RWPE1 (cell line): ENCODE measurements around the gene GNB1L.
"Not testable (repeated sequence)": the region's sequence is repeated elsewhere in the genome, so short reads cannot be mapped to it uniquely, and the experiment has no call there.

Experiments
- CTCF ChIA-PET: fragments of 350-600 bp; sonication (Branson Sonifier 250); formaldehyde crosslinking; extraction: SDS; loops from one replicate; lab custom pipeline; 2021; lab: Yijun Ruan, JAX
- POLR2A ChIA-PET: fragments of 400-600 bp; formaldehyde crosslinking; extraction: SDS; loops from one replicate; lab custom pipeline; 2020; ENCODE audit warnings: antibody characterized with exemption; ENCODE audit not compliant: low non-redundant PET; lab: Yijun Ruan, JAX
- DNase-seq: peaks from one replicate; pipeline ENCODE4 v3.0.0; 2012; ENCODE audit warnings: low spot score
- H3K27ac ChIP-seq: fragments of 450-650 bp; 2 replicates; pipeline ENCODE4 v1.5.1; 2017
- TF ChIP-seq, protein P1 (sequence below): fragments of 450-650 bp; conservative IDR thresholded peaks from 2 replicates; pipeline ENCODE4 v1.5.1; 2017; ENCODE audit warnings: low read depth, mild to moderate bottlenecking

Gene GNB1L

DNA sequence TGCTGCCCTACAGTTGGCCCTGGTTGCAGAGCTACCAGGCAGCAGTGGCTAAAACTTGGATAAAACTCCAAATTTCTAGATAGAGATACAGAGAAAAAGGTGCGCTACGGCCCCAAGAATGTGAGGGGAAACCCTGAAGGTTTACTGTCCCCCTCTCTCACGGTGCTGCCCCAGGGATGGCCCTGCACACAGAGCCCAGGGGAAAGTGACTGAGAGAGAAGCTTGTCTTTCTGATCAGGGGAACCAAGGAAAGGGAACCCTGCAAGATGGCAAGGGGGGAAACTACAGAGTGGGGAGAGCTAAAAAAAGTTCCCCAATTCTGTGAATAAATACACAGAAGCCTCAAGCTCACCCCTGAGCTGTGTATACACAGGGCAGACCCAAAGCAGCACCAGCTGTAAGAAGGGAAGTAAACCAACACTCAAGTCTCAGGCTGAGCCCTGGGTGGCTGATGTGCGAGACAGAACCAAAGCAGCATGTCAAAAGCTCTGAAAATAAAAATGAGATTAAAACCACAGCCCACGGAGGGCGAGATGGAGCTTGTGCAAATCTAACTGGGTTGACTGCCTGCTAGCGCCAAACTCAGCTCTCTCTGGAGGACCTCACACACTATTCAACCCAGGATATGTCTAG lies 22.1 kb downstream of the GNB1L start:
- TF ChIP-seq, protein P1, sequence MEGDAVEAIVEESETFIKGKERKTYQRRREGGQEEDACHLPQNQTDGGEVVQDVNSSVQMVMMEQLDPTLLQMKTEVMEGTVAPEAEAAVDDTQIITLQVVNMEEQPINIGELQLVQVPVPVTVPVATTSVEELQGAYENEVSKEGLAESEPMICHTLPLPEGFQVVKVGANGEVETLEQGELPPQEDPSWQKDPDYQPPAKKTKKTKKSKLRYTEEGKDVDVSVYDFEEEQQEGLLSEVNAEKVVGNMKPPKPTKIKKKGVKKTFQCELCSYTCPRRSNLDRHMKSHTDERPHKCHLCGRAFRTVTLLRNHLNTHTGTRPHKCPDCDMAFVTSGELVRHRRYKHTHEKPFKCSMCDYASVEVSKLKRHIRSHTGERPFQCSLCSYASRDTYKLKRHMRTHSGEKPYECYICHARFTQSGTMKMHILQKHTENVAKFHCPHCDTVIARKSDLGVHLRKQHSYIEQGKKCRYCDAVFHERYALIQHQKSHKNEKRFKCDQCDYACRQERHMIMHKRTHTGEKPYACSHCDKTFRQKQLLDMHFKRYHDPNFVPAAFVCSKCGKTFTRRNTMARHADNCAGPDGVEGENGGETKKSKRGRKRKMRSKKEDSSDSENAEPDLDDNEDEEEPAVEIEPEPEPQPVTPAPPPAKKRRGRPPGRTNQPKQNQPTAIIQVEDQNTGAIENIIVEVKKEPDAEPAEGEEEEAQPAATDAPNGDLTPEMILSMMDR: no peak
- CTCF ChIA-PET: interaction anchor here (0.7 to 1.0 kb wide), 3 partner anchors 12 to 154 kb away, joined by 3 to 7 read pairs (median 5); no protein-coding TSS in a partner anchor
- peak overlapping the region; percentile 18 for H3K27ac ChIP-seq
- no peak for DNase-seq
- POLR2A ChIA-PET: no interaction called here

DNA sequence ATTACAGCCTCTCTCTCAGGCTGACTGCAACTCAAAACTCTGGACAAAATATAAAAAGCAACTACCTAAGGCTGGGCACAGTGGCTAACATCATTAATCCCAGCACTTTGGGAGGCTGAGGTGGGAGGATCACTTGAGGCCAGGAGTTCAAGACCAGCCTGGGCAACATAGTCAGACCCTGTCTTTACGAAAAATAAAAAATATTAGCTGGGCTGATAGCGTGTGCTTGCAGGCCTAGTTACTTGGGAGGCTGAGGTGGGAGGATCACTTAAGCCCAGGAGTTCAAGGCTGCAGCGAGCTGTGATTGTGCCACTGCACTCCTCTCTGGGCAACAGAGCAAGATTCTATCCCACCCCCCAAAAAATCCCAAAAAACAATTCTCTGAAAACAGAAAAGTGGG lies 22.7 kb downstream of the GNB1L start:
- POLR2A ChIA-PET, DNase-seq: not testable (repeated sequence)
- CTCF ChIA-PET: interaction anchor here (0.5 to 1.0 kb wide), 3 partner anchors 11 to 283 kb away, joined by 3 to 7 read pairs (median 5); no protein-coding TSS in a partner anchor
- 0 out of 2 replicates have a peak overlapping the region, but pooled peaks have one; percentile 18 for H3K27ac ChIP-seq

DNA sequence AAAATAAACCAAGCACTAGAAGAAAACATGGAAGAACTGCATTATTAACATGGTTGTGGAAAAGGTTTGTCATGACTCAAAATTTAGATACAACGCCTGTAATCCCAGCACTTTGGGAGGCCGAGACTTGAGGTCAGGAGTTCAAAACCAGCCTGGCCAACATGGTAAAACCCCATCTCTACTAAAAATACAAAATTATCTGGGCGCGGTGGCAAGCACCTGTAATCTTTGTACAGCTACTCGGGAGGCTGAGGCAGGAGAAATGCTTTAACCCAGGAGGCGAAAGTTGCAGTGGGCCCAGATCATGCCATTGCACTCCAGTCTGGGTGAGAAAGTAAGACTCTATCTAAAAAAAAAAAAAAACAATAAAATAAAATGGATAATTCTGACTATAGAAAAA lies 23.7 kb downstream of the GNB1L start:
- ChIA-PET POLR2A (no interaction called here), CTCF (no interaction called here)
- H3K27ac ChIP-seq: no peak overlapping the region
- no peak for DNase-seq
- TF ChIP-seq, protein P1: no peak

DNA sequence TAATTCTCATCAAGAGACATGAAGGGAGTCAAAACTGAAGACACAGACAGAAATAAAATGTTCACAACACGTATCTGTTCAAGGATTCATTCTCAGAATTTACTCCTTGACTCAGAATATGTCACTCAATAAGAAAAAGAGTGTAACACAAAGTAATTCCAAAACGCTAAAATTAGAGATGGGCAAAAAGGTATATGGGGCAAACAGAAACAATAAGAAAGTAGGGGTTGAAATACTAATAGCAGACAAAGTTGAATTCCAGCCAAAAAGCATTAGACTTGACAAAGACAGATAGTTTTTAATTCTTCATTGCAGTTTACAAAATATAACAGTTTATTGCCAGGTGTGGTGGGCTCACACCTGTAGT lies 26.7 kb downstream of the GNB1L start:
- H3K27ac ChIP-seq: no peak overlapping the region
- DNase-seq: no peak
- CTCF ChIA-PET: no interaction called here
- POLR2A ChIA-PET: no interaction called here
- TF ChIP-seq, protein P1: no peak

DNA sequence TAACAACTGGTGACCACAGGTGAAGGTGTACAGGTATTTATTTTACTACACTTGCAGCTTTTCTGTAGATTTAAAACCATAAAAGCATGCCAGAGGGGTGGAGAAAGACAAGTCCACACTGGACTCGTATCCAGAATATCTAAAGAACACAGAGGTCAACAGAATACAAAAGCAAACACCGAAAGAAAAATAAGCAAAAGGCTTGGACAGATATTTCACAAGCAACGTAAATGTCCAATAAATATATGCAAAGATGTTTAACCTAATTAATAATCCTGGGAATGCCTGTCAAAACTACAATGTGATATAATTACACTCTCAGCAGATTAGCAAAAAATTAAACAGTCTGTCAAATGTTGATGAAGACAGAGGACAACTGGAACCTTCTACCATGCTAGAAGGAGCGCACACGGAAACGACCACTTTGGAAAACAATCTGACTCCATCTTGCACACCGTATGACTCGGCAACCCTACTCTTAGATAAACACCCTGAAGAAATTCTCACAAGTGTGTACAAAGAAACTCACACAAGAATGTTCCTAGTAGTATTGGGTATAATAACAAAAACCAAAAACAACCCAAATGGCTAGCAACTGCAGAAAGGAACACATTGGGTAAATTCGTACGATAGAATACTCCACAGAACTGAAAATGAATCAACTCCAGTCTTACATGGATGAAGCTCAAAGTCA lies 27.2 kb downstream of the GNB1L start:
- no peak for DNase-seq
- POLR2A ChIA-PET: no interaction called here
- CTCF ChIA-PET: no interaction called here
- H3K27ac ChIP-seq: no peak overlapping the region
- TF ChIP-seq, protein P1: no peak

DNA sequence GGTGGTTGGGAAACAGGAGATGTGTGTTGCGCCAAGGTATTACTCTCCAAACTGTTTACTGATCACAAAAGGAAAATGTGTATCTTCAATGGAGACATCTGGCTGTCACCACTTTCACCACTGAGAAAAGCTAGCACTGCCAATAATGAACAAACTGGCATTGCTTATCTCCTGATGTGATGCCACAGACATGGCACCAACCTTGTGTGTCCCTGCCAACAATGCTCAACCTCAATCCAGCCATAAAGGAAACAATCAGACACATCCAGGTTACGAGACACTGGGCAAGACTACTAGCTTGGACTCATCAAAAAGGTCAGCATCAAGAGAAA lies 28.1 kb downstream of the GNB1L start:
- TF ChIP-seq, protein P1: no peak
- no peak for DNase-seq
- CTCF ChIA-PET: no interaction called here
- no peak overlapping the region for H3K27ac ChIP-seq
- POLR2A ChIA-PET: no interaction called here

DNA sequence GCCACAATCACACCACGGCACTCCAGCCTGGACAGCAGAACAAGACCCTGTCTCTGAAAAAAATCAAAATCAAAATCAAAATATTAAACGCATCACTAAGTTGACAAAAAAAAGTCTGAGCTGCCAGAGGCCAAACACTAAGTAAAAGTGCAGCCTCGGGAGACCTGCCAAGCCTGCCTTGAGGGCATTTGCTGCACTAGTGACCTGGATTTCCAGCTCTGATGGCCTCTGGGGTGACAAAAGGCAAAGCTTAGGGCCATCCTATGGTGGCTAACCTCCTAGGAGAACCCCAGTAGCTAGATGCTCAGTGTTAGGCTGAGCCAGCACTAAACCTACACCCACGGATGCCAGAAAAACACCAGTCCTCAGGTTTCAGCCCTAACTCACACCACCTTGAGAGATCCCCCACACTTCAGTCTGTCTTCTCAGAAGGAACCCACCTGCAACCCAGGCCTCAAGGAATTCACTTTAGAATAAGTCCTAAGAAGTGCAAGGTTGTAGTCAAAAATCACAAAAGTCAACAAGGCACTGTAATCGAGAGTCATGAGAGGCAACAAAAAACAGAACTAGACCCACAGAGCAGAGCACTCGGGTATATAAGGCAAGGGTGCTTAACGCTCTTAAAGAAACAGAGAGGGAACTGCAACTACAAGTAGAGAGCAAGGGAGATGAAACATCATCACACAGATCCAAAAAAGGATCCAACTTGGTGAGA lies 28.6 kb downstream of the GNB1L start:
- TF ChIP-seq, protein P1: no peak
- DNase-seq: no peak
- H3K27ac ChIP-seq: no peak overlapping the region
- CTCF ChIA-PET: interaction anchor here (0.6 kb wide), 1 partner anchor 241 kb away, joined by 6 read pairs; no protein-coding TSS in a partner anchor
- POLR2A ChIA-PET: no interaction called here
